GM04503 (cell line): ENCODE data around the gene XPO6.
"Not testable (repeated sequence)": the region's sequence is repeated elsewhere in the genome, so short reads cannot be mapped to it uniquely, and the experiment has no call there.

Experiments
- DNase-seq: peaks from one replicate; pipeline ENCODE4 v3.0.0-alpha.2; 2012; ENCODE audit warnings: low read depth

The XPO6 gene, protein sequence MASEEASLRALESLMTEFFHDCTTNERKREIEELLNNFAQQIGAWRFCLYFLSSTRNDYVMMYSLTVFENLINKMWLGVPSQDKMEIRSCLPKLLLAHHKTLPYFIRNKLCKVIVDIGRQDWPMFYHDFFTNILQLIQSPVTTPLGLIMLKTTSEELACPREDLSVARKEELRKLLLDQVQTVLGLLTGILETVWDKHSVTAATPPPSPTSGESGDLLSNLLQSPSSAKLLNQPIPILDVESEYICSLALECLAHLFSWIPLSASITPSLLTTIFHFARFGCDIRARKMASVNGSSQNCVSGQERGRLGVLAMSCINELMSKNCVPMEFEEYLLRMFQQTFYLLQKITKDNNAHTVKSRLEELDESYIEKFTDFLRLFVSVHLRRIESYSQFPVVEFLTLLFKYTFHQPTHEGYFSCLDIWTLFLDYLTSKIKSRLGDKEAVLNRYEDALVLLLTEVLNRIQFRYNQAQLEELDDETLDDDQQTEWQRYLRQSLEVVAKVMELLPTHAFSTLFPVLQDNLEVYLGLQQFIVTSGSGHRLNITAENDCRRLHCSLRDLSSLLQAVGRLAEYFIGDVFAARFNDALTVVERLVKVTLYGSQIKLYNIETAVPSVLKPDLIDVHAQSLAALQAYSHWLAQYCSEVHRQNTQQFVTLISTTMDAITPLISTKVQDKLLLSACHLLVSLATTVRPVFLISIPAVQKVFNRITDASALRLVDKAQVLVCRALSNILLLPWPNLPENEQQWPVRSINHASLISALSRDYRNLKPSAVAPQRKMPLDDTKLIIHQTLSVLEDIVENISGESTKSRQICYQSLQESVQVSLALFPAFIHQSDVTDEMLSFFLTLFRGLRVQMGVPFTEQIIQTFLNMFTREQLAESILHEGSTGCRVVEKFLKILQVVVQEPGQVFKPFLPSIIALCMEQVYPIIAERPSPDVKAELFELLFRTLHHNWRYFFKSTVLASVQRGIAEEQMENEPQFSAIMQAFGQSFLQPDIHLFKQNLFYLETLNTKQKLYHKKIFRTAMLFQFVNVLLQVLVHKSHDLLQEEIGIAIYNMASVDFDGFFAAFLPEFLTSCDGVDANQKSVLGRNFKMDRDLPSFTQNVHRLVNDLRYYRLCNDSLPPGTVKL

DNA sequence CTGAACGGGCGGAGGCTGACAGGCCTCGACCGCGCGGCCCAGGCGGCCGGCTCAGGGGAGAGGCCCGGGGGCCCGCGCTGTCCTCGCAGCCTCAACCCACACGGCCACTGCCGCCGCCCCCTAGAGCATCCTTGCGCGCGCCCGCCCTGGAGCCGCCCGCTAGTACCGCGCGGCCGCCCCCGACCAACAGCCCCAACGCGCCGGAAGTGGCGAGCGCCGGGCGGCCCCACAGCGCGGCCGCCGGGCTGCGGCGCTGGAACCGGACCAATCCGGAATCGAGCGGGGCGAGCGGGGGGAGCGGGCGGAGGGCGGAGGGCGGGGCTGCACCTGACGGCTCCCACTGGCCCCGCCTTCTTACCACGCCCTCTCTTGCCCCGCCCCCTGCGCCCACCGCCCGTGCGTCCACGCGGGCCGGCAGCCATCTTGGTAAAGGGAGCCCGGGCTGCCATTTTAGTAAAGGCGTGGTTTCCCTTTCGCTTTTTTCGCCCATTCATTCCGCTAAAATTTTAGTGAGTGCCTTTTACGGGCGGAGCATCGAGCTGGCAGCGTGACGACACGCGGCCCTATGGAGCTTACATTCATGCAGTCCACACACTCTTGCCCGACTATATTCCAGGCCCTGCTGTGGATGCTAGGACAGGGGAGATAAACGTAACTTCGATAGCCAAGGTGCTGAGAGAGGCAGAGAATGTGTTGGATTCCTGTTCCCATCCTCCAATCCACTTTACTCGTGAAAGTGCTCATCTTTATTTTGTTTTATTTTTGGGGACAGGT is at the start of gene XPO6:
XPO6 (minus strand) TSS at position 208 of the 774 bp plus-strand sequence. CDS start 597 bp downstream, outside the sequence.
- DNase-seq: peak; percentile 45

DNA sequence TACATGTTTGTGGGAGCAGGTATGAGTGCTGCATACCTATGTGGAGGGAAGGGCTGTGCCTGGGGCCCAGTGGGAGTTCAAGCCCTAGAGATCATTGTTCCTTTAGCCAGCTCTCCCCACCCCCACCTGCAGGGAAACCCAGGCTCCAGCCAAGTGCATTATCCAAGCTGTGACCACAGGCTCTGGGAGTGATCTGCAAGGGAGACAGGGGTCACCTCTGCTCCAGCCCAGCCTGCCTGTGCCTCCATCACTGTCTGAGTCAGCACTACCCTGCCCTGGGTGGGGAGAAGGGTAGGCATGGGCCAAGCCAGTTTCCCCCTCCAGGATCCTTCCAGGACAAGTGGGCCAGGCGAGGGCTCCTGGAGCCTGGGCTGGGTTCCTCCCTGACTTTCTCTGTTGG is 48.4 kb upstream of the XPO6 start:
- no peak for DNase-seq

DNA sequence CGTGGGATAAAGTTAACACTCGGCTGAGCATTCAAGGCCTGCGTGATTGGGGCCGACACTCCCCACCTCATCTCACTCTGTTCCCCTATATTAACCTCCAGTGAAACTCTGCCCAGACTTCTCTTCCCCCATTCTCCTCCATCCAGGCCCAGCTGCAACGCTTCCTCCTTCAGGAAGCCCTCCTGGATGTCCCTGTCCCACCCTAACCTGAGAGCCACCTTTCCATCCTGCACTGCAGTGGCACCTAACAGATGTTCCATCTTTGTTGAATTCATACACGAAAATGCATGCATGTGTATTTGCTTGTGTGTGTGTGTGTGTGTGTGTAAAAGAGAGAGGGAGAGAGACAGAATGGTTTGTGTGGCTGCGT is 48.0 kb upstream of the XPO6 start:
- no peak for DNase-seq

DNA sequence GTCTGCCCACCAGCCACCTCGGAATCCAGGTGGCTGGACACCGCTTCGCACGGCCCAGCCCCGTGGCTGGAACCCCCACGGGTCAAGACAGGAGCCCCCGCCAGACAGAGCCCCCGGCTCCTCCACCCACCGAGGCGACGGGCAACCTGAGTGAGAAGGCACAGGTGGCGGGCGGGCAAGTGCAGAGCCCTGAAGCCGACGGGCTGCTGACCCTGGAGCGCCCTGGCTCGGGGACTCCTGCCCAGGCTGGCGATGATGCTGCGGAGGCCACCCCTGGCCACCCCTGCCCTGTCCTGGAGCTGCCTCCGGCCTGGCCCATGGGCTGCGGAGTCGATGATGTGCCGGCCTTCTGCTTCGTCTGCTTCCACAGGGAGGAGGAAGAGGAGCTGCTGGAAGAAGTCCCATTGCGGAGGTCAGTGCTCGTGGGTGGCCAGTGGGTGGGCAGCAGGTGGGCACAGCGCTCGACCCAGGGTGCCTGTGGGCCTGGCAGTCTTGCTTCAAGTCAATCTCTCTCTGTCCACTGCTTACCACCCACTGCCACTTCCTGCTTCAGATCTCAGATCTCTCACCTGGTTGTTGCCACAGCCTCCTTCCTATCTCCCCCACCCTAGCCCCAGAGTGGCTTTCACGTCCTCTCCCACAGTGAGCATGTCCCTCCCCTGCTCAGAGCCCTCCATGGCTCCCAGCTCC is 47.5 kb upstream of the XPO6 start:
- DNase-seq: no peak

DNA sequence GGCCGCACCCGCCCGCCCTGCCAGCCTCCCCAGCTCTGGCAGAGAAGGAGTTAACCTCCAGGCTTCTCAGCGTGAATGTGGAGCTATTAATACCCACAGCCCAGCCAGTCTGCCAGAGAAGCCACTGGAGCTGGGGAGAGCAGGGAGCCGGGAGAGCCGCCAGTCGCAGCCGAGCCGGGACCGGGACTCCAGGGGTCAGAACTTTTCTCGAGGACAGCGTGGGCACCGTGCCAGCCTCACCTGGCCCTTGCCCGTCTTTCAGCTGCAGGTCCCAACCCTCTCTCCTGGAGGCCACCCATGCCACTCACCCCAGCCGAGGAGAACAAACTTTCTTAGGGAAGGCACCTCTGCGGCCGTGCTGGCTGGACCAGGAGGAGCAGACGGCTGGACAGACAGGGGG is 46.8 kb upstream of the XPO6 start:
- DNase-seq: no peak

DNA sequence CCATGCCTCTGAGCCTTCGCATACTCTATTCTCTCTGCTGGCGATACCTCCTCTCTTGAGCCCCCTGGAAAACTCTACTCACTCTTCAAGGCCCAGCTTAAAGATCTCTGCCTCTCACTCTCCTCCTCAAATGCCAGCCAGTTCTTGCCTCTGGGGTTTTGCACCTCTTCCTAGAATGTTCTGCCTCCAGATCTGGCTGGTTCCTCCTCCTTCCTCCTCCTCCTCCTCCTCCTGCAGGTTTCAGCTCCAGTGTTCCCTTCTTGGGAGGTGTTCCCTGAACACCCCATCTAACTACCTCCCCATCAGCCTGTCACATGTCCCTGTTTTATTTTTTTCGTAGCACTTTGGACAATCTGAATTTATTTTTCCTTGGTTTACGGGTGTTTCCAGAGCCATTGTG is 45.5 kb upstream of the XPO6 start:
- DNase-seq: no peak

DNA sequence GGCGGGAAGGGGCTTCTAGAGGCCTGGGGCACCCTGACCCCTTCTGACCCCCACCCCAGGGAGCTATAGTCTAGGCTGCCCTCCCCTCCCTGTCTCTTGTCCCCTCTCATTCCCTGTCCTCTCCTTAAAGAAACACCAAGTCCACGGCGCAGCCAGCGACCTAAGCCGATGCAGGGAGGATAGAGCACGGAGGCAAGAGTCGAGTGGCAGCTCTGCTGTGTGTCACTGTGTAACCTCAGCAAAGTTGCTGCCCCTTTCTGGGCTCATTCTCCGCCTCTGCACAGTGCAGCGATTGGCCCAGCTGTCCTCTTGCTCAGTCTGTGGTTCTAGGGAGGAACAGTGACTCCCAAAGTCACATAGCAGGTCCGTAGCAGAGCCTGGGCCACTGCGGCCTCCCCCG is 44.1 kb upstream of the XPO6 start:
- no peak for DNase-seq

DNA sequence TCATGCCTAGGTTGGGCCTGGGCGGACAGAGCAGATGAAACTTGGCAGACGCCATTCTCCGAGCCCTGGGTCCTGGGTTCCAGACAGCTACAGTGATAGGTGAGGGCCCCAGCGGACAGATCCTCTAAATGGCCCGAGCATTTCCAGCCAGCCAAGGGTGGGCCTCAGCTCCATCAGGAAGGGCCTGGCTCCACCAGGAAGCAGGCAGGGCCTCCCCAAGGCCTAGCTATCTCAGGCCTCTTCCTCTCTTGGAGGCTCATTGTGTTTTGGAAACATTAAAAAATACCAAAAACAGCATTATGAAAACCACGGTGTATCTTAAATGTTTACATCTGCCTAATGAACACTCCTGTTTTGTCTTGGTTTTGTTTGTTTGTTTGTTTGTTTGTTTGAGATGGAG is 42.4 kb upstream of the XPO6 start:
- DNase-seq: no peak

DNA sequence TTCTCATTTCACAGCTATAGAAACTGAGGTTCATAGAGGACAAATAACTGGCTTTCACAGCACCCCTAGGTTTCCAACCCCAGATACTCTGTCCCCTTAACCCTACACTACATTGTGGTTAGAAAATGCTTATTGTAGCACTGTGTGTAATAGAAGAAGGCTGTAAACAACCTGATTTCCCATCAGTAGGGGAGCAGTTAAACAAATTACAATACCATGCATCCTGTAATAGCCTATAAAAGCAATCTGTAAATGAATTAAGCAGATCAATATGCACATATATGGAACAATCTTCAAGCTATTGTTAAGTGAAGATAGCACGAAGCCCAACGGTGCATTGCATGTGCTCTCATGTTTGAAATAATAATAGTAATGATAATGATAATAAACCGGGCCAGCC is 39.2 kb upstream of the XPO6 start:
- DNase-seq: no peak

DNA sequence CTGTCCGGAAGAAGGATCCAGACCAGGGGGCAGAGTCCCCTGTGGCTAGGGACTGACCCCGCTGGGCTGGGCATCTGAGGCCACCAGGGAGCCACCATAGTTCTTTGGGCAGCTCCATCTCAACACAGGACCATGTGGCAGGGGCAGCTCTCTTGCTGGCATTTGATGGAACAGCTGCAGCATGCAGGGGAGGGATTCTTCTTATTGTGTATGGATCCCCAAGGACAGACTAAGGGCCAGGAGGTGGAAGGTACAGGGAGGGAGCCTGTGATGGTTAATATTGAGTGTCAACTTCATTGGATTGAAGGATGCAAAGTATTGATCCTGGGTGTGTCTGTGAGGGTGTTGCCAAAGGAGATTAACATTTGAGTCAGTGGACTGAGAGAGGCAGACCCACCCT is 37.7 kb upstream of the XPO6 start:
- not testable (repeated sequence) for DNase-seq

DNA sequence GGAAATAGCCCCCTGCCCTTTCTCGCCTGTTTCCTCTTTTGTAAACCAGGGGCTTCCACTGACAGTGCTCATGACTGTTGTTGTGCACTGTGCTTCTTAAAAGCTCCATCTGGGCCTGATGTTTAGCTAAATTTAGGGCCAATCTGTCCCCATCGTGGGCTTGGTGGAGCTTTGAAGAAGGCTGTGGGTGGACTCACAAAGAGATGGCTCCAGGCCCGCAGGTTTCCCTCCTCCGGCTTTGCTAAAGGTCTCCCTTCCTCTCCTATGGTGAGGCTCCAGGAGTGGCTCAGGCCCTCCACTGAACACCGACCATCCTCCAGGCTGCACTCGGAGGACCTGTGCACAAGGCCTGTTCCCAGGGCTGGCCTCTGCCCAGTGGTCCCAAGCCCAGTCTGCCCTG is 30.2 kb upstream of the XPO6 start:
- DNase-seq: no peak

DNA sequence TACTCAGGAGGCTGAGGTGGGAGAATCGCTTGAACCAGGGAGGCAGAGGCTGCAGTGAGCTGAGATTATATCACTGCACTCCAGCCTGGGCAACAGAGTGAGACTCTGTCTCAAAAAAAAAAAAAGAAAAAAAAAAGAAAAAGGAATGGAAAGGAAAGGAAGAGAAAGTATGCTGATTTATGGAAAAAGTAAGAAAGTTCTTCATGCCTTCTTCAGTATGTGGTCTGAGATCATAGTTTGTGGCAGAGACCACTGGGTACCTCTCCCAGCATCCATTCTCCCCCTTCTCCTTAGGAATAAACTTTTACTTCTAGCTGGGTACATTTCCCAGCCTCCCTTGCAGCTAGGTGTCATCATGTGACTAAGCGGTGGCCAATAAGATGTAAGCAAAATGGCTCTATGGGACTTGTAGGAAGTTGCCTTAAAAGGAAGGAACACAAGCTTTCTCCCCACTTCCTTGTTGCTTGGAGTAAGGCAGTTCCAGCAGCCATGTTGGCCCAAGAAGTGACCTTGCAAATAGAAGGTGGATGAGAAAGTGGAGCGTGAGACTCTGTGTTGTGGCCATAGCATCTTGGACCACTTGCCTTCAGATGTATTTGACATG is 26.1 kb upstream of the XPO6 start:
- DNase-seq: no peak

DNA sequence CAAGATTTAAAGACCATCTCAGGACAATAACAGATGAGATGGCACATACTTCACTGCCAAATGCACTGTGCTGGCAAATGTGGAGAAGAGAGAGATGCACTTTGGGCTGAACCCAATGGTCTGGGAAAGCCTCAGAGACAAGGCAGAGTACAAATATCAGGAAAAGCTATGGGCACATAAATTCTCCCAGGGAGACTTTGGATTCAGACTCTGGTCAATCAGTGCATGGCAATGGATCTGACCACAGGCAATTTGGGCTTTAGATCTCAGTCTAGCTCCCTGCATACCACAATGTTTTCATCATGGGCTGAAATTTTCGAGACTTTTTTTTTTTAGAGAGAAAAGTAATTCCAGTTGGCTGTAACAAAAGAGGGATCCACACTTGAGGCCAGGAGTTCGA is 20.0 kb upstream of the XPO6 start:
- DNase-seq: no peak

DNA sequence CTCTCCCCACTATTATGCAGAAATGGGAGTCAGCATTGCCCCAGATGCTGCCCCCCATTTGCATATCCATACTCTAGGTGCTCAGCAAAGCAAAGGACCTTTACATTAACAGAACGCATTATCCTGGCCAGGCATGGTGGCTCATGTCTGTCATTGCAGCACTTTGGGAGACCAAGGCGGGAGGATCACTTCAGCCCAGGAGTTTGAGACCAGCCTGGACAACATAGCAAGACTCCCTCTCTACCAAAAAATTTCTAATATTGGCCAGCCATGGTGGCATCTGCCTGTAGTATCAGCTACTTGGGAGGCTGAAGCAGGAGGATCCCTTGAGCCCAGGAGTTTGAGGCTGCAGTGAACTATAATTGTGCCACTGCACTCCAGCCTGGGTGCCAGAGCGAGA is 12.1 kb upstream of the XPO6 start:
- DNase-seq: not testable (repeated sequence)

DNA sequence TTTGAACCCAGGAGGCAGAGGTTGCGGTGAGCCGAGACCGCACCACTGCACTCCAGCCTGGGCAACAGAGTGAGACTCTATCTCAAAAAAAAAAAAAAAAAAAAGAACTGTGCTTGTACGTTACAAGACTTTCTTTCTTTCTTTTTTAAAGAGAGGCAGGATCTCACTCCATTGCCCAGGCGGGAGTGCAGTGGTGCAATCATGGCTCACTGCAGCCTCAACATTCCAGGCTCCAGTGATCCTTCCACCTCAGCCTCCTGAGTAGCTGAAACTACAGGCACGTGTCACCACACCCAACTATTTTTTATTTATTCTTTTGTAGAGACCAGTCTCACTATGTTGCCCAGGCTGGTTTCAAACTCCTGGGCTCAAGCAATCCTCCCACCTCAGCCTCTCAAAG is 8.0 kb upstream of the XPO6 start:
- DNase-seq: not testable (repeated sequence)

DNA sequence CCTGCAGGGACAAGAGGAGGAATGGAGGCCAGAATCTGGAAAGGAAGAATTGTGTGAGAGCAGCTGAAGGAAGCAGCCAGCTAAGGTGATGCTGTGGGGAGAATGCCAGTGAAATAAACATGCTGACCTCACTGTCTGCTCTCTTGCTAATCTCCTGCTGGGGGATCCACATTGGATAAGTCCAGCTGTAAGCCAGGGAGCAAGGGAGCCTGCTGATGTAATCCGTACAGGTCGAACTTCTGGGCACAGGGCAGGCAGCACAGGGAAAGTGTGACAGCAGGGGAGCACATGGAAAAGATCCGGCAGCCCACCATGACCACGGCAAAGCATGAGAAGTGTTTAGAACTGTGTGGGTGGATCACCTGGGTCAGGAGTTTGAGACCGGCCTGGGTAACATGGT is 7.5 kb upstream of the XPO6 start:
- no peak for DNase-seq

DNA sequence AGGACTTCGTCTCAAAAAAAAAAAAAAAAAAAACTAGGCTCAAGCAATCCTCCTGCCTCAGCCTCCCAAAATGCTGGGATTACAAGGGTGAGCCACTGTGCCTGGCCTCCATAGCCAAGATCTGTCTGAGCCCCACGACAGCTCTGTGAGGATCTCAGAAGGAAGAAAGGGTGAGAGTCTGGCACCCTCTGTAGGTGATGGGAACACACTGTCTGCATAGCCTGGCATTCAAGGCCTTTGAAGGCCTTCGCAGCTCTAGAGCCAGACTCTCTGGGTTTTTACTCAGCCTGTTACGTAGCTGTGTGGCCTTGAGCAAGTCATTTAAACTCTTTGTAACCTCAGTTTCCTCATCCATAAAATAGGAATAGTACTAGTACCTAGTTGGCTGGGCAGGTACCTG is 6.3 kb upstream of the XPO6 start:
- peak; percentile 27 for DNase-seq

DNA sequence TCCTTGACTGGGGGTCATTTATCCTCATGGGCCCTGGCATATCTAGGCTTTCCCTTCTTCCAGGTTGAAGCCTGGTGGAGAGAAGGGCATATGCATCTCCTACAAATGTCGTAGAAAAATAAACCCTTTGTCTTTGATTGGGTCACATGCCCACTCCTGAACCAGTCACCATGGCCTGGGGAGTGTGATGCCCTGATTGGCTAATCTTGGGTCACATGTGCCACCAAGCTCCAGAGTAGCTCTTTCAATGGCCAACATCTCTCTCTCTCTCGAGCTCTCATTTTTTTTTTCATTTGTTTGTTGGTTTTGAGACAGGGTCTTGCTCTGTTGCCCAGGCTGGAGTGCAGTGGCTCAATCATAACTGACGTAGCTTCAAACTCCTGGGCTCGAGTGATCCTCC is 5.6 kb upstream of the XPO6 start:
- no peak for DNase-seq

DNA sequence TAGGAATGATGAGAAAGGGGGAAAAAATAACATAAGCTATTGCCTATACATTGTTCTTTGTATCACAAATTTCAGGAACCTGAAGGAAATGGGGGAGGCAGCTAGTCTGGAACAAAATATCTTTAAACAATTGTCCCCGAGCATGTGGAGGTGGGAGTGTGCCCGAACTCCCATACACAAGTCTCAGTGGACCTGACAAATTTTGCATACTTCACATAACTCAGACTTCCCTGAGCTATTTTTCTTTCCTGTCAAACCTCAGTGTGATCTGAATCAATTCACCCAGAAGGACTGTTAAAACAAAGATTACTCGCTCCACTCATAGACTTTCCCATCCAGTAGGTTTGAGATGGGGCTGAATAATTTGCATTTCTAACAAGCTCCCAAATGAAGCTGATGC is 1.6 kb upstream of the XPO6 start:
- DNase-seq: no peak

DNA sequence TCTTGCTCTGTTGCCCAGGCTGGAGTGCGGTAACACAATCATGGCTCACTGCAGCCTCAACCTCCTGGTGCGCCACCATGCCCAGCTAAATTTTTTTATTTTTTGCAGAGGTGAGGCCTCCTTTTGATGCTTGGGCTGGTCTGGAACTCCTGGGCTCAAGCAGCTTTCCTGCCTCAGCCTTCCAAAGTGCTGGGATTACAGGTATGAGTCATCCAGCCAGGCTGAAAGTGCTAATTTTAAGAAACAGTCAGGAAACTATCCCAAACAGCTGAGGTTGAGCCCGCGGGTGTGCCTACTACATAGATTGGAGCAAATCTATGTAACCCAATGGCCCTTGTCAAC is 738 bp upstream of the XPO6 start:
- no peak for DNase-seq

DNA sequence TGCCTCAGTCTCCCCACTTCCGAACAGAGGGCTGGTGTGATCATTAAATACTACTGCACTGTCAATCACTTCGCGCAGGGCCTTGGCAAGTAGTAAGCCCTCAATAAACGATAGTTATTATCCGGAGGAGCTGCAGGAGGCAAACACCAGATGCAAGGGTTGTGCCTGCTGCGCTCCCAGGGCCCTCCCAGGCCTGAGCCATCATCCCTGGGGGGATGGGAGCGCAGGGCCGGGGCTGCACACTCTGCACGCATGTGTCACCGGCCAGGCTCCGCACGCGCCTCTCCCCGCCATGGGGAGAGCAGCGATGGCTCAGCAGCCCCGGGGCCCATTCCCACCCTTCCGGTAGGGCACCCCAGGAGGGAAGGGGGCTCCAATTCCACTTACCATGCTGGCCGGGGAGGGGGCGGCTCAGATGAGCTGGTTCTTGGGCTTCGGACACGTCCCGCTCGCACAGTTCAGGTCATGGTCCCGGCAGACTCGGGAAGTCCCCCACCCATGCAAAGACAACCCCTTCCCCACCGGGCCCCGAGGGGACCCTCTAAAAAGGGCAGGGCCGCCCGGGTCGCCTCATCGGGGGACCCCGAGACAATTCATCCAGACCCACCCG is 681 bp downstream of the XPO6 start:
- DNase-seq: peak; percentile 39
